Lung (tissue), 16 donors: ENCODE results near the gene FLNA. TPM values are rescaled to one million over a fixed set of nuclear protein-coding genes. Genes with fewer than 3 reads are reported as not detected.

Experiments used
- ATAC-seq: fragments of 200-7000 bp; cut with Tn5 transposase; one replicate; pipeline ENCODE4 v1.9.1; 2020; ENCODE audit warnings: moderate number of reproducible peaks; ENCODE audit not compliant: insufficient read depth, low FRiP score
- DNase-seq, 3 donors: peaks; one replicate each; pipeline ENCODE4 v3.0.0-alpha.2; 2013 to 2017
- H3K27ac ChIP-seq, 2 donors: one replicate each; pipeline ENCODE4 v1.5.1; 2013; ENCODE audit warnings: mild to moderate bottlenecking in 2 of 2, moderate library complexity in 2 of 2, control low read depth in 1 of 2, inconsistent platforms in 1 of 2, low read depth in 1 of 2, low read length in 1 of 2
- H3K27me3 ChIP-seq, 3 donors: one replicate each; pipeline ENCODE4 v1.5.1; 2013; ENCODE audit warnings: low read length in 2 of 3; ENCODE audit not compliant: control insufficient read depth in 3 of 3, insufficient read depth in 3 of 3
- H3K36me3 ChIP-seq, 4 donors: one replicate each; pipeline ENCODE4 v1.5.1; 2013; ENCODE audit warnings: low read length in 4 of 4, mild to moderate bottlenecking in 1 of 4, moderate library complexity in 1 of 4; ENCODE audit not compliant: control insufficient read depth in 4 of 4, insufficient read depth in 4 of 4
- H3K4me1 ChIP-seq, 5 donors: one replicate each; pipeline ENCODE4 v1.5.1; 2013; ENCODE audit warnings: low read length in 5 of 5, mild to moderate bottlenecking in 2 of 5, moderate library complexity in 1 of 5; ENCODE audit not compliant: control insufficient read depth in 5 of 5, insufficient read depth in 5 of 5
- H3K4me3 ChIP-seq: one replicate; pipeline ENCODE4 v1.5.1; 2013; ENCODE audit warnings: mild to moderate bottlenecking, control low read depth, moderate library complexity
- H3K9ac ChIP-seq, 2 donors: one replicate each; pipeline ENCODE4 v1.5.1; 2013; ENCODE audit warnings: low read length in 2 of 2, control low read depth in 1 of 2; ENCODE audit not compliant: insufficient read depth in 1 of 2
- H3K9me3 ChIP-seq, 4 donors: one replicate each; pipeline ENCODE4 v1.5.1; 2013; ENCODE audit warnings: low read length in 3 of 4, mild to moderate bottlenecking in 1 of 4, moderate library complexity in 1 of 4; ENCODE audit not compliant: control insufficient read depth in 4 of 4, insufficient read depth in 3 of 4
- WGBS, 2 donors: extraction: QIAGEN DNeasy Blood & Tissue Kit; methylation state at CpG; one replicate each; pipeline ENCODE4 v1.1.7; 2013; 5-methylcytosine and 5-hydroxymethylcytosine counted together
- long read RNA-seq, 5 donors: transcript quantifications; one replicate each; lab custom pipeline, GENCODE V29; 2026
- polyA plus RNA-seq, 2 donors: library from polyadenylated mRNA; stranded (reverse); fragments of 200-250 nt; gene quantifications; one replicate each; pipeline ENCODE4 v1.2.1, GENCODE V29; 2013
- total RNA-seq, 2 donors: library from RNA; depleted of rRNA in 1 of 2; stranded (reverse); fragments of >200 nt in 1 of 2; gene quantifications; one replicate each; pipeline ENCODE4 v1.2.1, GENCODE V29; 2014 to 2021
- TF ChIP-seq, protein P1 (sequence below): IDR thresholded peaks from 2 replicates; pipeline ENCODE4 v1.5.1; 2012; ENCODE audit warnings: mild to moderate bottlenecking; ENCODE audit errors: control extremely low read depth, extremely low read depth
- donor health status: control.
- donor health status: control.
- donor health status: Bipolar disorder and iron deficiency.
- donor health status: healthy.
- donor health status: DM: yes; HTN: yes; CAD: no.

Gene FLNA, protein sequence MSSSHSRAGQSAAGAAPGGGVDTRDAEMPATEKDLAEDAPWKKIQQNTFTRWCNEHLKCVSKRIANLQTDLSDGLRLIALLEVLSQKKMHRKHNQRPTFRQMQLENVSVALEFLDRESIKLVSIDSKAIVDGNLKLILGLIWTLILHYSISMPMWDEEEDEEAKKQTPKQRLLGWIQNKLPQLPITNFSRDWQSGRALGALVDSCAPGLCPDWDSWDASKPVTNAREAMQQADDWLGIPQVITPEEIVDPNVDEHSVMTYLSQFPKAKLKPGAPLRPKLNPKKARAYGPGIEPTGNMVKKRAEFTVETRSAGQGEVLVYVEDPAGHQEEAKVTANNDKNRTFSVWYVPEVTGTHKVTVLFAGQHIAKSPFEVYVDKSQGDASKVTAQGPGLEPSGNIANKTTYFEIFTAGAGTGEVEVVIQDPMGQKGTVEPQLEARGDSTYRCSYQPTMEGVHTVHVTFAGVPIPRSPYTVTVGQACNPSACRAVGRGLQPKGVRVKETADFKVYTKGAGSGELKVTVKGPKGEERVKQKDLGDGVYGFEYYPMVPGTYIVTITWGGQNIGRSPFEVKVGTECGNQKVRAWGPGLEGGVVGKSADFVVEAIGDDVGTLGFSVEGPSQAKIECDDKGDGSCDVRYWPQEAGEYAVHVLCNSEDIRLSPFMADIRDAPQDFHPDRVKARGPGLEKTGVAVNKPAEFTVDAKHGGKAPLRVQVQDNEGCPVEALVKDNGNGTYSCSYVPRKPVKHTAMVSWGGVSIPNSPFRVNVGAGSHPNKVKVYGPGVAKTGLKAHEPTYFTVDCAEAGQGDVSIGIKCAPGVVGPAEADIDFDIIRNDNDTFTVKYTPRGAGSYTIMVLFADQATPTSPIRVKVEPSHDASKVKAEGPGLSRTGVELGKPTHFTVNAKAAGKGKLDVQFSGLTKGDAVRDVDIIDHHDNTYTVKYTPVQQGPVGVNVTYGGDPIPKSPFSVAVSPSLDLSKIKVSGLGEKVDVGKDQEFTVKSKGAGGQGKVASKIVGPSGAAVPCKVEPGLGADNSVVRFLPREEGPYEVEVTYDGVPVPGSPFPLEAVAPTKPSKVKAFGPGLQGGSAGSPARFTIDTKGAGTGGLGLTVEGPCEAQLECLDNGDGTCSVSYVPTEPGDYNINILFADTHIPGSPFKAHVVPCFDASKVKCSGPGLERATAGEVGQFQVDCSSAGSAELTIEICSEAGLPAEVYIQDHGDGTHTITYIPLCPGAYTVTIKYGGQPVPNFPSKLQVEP (N-terminal part only)
- total RNA-seq (1,000 to 10,000 TPM in 1 of 2 donors, 100 to 1,000 TPM in 1; 602 to 1,802 TPM), polyA plus RNA-seq (100 to 1,000 TPM; 645 to 783 TPM)
- long read RNA-seq, donor 1, full-length matches to known transcripts: 20 of 4,130 reads
- long read RNA-seq, donor 1, partial matches to known transcripts: 3,983 of 4,130 reads
- long read RNA-seq, donor 1, other reads (novel, unspliced or antisense): 127 of 4,130 reads
- long read RNA-seq, donor 2, transcript FLNA-209 (3 exons, 1,026 nt): major isoform, 6 of 1,208 reads
- long read RNA-seq, donor 2, partial matches to known transcripts: 1,174 of 1,208 reads
- long read RNA-seq, donor 2, other reads (novel, unspliced or antisense): 24 of 1,208 reads
- long read RNA-seq, donor 3, transcript FLNA-209 (3 exons, 1,026 nt): major isoform, 11 of 53 reads
- long read RNA-seq, donor 3, partial matches to known transcripts: 39 of 53 reads
- long read RNA-seq, donor 3, other reads (novel, unspliced or antisense): 0 of 53 reads
- long read RNA-seq, donor 4, transcript FLNA-209 (3 exons, 1,026 nt): major isoform, 15 of 76 reads
- long read RNA-seq, donor 4, partial matches to known transcripts: 56 of 76 reads
- long read RNA-seq, donor 4, other reads (novel, unspliced or antisense): 0 of 76 reads
- long read RNA-seq, donor 5, full-length matches to known transcripts: 26 of 175 reads
- long read RNA-seq, donor 5, partial matches to known transcripts: 149 of 175 reads
- long read RNA-seq, donor 5, other reads (novel, unspliced or antisense): 0 of 175 reads

DNA sequence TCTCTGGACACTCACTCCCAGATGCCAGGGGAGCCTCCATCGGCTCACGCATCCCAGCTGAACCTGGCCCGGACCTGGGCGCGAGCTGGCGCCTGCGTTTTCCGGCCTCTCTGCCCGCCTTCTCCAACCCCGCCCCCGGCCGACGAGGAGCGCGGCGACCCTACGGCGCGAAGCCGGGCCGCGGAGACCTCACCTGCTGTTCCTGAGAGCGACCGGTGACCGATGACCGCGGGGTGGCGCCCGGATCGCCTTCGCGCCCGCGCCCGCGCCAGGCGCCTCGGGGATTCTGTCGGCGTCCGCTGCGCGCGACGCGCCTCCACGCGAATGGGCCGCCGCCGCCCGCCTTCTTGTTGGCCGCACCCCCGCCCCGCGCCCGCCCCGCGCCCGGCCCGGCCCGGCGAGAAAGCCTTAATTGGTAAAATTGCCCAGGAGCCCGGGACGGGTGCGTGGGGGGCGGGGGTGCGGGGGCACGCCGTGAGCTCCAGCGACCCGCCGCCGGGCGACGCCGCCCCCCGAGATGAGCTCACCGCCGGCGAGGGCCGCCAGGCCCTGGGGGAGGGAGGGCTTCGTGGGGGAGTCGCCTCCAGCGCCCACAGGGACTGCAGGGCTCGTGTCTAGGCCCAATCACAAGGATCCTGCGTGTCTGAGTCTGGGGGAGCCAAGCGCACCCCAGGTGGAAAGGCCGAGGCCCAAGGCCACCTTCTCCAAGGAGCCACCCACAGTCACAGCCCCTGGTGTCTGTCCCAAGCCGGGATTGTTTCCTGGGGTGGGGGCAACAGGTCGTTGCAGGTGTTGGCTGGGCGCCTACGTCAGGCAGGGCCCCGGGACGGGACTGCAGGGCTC, at the start of gene FLNA:
FLNA (minus strand) TSS at position 322 of the 843 bp plus-strand sequence. CDS start 3,389 bp downstream, outside the sequence.
- TF ChIP-seq, protein P1, sequence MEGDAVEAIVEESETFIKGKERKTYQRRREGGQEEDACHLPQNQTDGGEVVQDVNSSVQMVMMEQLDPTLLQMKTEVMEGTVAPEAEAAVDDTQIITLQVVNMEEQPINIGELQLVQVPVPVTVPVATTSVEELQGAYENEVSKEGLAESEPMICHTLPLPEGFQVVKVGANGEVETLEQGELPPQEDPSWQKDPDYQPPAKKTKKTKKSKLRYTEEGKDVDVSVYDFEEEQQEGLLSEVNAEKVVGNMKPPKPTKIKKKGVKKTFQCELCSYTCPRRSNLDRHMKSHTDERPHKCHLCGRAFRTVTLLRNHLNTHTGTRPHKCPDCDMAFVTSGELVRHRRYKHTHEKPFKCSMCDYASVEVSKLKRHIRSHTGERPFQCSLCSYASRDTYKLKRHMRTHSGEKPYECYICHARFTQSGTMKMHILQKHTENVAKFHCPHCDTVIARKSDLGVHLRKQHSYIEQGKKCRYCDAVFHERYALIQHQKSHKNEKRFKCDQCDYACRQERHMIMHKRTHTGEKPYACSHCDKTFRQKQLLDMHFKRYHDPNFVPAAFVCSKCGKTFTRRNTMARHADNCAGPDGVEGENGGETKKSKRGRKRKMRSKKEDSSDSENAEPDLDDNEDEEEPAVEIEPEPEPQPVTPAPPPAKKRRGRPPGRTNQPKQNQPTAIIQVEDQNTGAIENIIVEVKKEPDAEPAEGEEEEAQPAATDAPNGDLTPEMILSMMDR: no peak
- DNase-seq: peak in 2 of 3 donors; percentile 25 to 33
- H3K27ac ChIP-seq: peak within 1 kb of the TSS; percentile 23 to 68

DNA sequence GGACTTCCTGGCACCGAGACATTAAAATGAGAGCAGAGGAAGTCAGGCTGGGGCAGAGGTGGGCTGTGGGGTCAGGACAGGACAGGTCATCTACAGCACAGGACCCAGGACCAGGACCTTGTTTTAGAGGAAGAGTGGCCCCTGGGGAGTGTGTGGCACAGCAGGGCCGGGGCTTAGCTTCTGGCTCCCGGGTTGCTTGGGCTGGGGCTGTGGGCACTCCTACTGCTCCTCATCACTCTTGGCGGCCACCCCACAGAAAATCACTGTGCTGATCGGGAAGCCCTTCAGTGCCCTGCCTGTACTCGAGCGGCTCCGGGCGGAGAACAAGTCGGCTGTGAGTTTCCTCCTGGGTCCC, 45.9 kb upstream of the FLNA start:
- Histone ChIP-seq H3K27ac (peak overlapping the region in 1 of 2 donors; percentile 47), H3K4me1 (no peaks in the 10 kb centered on the region), H3K27me3 (peaks cover 0 to 3% (median 0%) of the 10 kb centered on the region in 3 donors), H3K9me3 (no peaks in the 10 kb centered on the region), H3K4me3 (no peak overlapping the region), H3K36me3 (peaks cover 0 to 2% (median 0%) of the 10 kb centered on the region in 4 donors), H3K9ac (no peak overlapping the region)
- 87 to 89% methylated on average over 7 to 10 of the region's 10 CpGs for WGBS, 2 donors
- DNase-seq (no peak), ATAC-seq (no peak)
- TF ChIP-seq, protein P1: no peak

More for the DNA sequence above, at the start of gene FLNA:
- H3K27me3 ChIP-seq: no peaks in the 10 kb centered on the region
- 26 to 44% methylated on average over 20 to 95 of the region's 95 CpGs for WGBS, 2 donors
- H3K9me3 ChIP-seq: peaks cover 0 to 11% (median 0%) of the 10 kb centered on the region in 4 donors
- peak within 1 kb of the TSS; percentile 6 for H3K4me3 ChIP-seq
- no peak for ATAC-seq
- peaks cover 0 to 18% (median 4%) of the 10 kb centered on the region in 5 donors for H3K4me1 ChIP-seq
- peaks cover 0 to 7% (median 0%) of the 10 kb centered on the region in 4 donors for H3K36me3 ChIP-seq
- peak within 1 kb of the TSS in 1 of 2 donors; percentile 42 for H3K9ac ChIP-seq
